Measurements from ENCODE around the gene ZNF385B. TPM values are rescaled to one million over a fixed set of nuclear protein-coding genes. Genes with fewer than 3 reads are reported as not detected.

Gene ZNF385B
- total RNA-seq, 1 experiment from 2014 or later: 9.3 TPM

DNA sequence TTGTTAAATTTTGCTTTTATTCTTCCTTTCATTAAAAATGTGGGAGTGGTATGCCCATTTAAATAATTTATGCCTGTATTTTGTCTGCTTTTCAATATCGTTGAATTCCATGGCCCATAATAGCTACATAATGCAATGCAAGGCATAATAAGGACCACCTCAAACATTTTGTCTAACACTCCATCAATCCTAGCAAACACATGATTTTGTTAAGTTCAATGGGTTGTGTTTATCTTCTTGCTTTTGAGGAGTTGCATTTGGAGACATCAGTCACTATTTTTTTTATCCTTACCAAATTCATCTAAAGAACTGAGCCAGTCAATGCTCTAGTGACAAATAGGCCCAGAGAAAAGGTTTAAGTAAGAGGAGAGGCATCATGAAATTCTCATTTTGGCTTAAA is 145.5 kb downstream of the ZNF385B start:
- DNase-seq (ENCODE audit: low read depth, low spot score) (no peak), ATAC-seq (no peak)
- intact Hi-C loops (cut with micrococcal nuclease): no loop called here
- no peak for TF ChIP-seq FOSL1 (IDR thresholded peaks at IDR 0.05; ENCODE audit: low read depth)
- TF ChIP-seq, protein P1, sequence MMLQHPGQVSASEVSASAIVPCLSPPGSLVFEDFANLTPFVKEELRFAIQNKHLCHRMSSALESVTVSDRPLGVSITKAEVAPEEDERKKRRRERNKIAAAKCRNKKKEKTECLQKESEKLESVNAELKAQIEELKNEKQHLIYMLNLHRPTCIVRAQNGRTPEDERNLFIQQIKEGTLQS (IDR thresholded peaks at IDR 0.05): no peak
- TF ChIP-seq ZFX (IDR thresholded peaks at IDR 0.05): no peak
- no peak for TF ChIP-seq CTCF (IDR thresholded peaks at IDR 0.05 in 2 of 3, conservative IDR thresholded peaks at IDR 0.05 in 1 of 3; ENCODE audit: borderline replicate concordance in 1 of 3, insufficient read depth in 1 of 3, low read depth in 2 of 3, low read length in 2 of 3)
- no peak for TF ChIP-seq YY1 (IDR thresholded peaks at IDR 0.05; ENCODE audit: extremely low read depth, insufficient replicate concordance, low read depth, low read length)
- TF ChIP-seq, protein P2, sequence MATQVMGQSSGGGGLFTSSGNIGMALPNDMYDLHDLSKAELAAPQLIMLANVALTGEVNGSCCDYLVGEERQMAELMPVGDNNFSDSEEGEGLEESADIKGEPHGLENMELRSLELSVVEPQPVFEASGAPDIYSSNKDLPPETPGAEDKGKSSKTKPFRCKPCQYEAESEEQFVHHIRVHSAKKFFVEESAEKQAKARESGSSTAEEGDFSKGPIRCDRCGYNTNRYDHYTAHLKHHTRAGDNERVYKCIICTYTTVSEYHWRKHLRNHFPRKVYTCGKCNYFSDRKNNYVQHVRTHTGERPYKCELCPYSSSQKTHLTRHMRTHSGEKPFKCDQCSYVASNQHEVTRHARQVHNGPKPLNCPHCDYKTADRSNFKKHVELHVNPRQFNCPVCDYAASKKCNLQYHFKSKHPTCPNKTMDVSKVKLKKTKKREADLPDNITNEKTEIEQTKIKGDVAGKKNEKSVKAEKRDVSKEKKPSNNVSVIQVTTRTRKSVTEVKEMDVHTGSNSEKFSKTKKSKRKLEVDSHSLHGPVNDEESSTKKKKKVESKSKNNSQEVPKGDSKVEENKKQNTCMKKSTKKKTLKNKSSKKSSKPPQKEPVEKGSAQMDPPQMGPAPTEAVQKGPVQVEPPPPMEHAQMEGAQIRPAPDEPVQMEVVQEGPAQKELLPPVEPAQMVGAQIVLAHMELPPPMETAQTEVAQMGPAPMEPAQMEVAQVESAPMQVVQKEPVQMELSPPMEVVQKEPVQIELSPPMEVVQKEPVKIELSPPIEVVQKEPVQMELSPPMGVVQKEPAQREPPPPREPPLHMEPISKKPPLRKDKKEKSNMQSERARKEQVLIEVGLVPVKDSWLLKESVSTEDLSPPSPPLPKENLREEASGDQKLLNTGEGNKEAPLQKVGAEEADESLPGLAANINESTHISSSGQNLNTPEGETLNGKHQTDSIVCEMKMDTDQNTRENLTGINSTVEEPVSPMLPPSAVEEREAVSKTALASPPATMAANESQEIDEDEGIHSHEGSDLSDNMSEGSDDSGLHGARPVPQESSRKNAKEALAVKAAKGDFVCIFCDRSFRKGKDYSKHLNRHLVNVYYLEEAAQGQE (IDR thresholded peaks at IDR 0.05; ENCODE audit: low read depth): no peak
- TF ChIP-seq SRF (IDR thresholded peaks at IDR 0.05; ENCODE audit: low read depth): no peak
- BruUV-seq (replicated peaks): no TSS peak
- ChIA-PET RAD21 (ENCODE audit: low non-redundant PET in 1 of 2, low total read pairs in 2 of 2, uncharacterized antibody in 2 of 2, unreplicated experiment in 2 of 2) (no interaction called here), POLR2A (no interaction called here), CTCF (no interaction called here)
- Histone ChIP-seq H3K27ac (ENCODE audit: low read depth, low read length) (no peak overlapping the region), H2AFZ (ENCODE audit: low read depth, low read length, poor library complexity, severe bottlenecking) (no peak overlapping the region), H3K9me3 (ENCODE audit: control insufficient read depth in 1 of 2, insufficient read depth in 1 of 2, low read depth in 1 of 2, low read length in 2 of 2) (no peaks in the 10 kb centered on the region), H3K9me2 (ENCODE audit: insufficient read depth) (no peaks in the 10 kb centered on the region), H4K20me1 (ENCODE audit: insufficient read depth) (no peaks in the 10 kb centered on the region), H3K9ac (ENCODE audit: low read length) (no peak overlapping the region), H3K36me3 (ENCODE audit: control insufficient read depth in 1 of 2, insufficient read depth in 2 of 2, low read length in 2 of 2) (no peaks in the 10 kb centered on the region), H3K4me1 (ENCODE audit: control insufficient read depth in 1 of 2, insufficient read depth in 2 of 2, low read length in 2 of 2) (no peaks in the 10 kb centered on the region), H3K4me2 (ENCODE audit: low read length) (no peak overlapping the region), H3K79me2 (ENCODE audit: insufficient read depth, low read length) (no peaks in the 10 kb centered on the region), H3K27me3 (ENCODE audit: insufficient read depth, low read length) (no peaks in the 10 kb centered on the region), H3K4me3 (replicated peaks in 1 of 2; ENCODE audit: low read depth in 1 of 2, low read length in 2 of 2) (no peak overlapping the region)

All from HCT116 (cell line).